Sigmoid colon (tissue), 4 donors: ENCODE measurements around the gene PLEKHA7.

Source experiments
- EP300 ChIP-seq, 4 donors: sonication (generic); formaldehyde crosslinking; IDR thresholded peaks; one replicate each; pipeline ENCODE4 v1.6.1; 2017; ENCODE audit warnings: antibody characterized with exemption in 4 of 4
- POLR2A ChIP-seq, 2 donors: fragments of 450-650 bp; IDR thresholded peaks; one replicate each; pipeline ENCODE4 v1.6.1; 2016; ENCODE audit warnings: antibody characterized with exemption in 2 of 2, mild to moderate bottlenecking in 2 of 2, moderate library complexity in 2 of 2
- POLR2AphosphoS5 ChIP-seq, 4 donors: sonication (generic); formaldehyde crosslinking; IDR thresholded peaks; one replicate each; pipeline ENCODE4 v1.6.1; 2017; ENCODE audit warnings: antibody characterized with exemption in 4 of 4
- TF ChIP-seq, protein P1 (sequence below), 4 experiments: fragments of 450-650 bp in 3 of 4; fragments of 200-600 bp in 1 of 4; IDR thresholded peaks; one replicate each; pipeline ENCODE4 v1.5.1; 2016 to 2019; ENCODE audit warnings: antibody characterized with exemption in 4 of 4, mild to moderate bottlenecking in 3 of 4, moderate library complexity in 2 of 4

DNA sequence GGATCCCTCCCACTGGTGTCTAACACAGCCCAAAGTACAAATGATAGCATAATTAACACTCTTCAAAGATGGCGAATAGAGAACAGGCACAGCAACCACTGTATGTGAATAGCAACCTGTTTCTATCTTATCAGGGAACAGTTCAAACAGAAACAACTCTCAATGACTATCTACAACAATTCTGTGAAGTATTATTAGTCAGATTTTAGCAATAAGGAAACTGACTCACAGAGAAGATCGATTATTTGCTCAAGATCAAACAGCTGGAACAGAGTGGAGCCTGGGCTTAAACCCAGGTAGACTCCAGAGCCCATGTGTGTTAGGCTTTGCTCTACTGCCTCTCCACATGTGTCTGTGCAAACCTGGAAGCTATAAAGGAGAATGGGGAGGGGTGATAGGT lies 187.1 kb downstream of the PLEKHA7 start:
- TF ChIP-seq POLR2AphosphoS5 (IDR thresholded peaks at IDR 0.05): no peak
- no peak for TF ChIP-seq EP300 (IDR thresholded peaks at IDR 0.05)
- TF ChIP-seq POLR2A (IDR thresholded peaks at IDR 0.05): no peak
- TF ChIP-seq, protein P1, sequence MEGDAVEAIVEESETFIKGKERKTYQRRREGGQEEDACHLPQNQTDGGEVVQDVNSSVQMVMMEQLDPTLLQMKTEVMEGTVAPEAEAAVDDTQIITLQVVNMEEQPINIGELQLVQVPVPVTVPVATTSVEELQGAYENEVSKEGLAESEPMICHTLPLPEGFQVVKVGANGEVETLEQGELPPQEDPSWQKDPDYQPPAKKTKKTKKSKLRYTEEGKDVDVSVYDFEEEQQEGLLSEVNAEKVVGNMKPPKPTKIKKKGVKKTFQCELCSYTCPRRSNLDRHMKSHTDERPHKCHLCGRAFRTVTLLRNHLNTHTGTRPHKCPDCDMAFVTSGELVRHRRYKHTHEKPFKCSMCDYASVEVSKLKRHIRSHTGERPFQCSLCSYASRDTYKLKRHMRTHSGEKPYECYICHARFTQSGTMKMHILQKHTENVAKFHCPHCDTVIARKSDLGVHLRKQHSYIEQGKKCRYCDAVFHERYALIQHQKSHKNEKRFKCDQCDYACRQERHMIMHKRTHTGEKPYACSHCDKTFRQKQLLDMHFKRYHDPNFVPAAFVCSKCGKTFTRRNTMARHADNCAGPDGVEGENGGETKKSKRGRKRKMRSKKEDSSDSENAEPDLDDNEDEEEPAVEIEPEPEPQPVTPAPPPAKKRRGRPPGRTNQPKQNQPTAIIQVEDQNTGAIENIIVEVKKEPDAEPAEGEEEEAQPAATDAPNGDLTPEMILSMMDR (IDR thresholded peaks at IDR 0.05): no peak
